NCI-H2227 (cell line): ENCODE results near the gene KLHL7.

Experiments
- DNase-seq: peaks from one replicate; lab custom pipeline; 2025; ENCODE audit not compliant: unreplicated experiment; lab: John Stamatoyannopoulos, UW

The KLHL7 gene

DNA sequence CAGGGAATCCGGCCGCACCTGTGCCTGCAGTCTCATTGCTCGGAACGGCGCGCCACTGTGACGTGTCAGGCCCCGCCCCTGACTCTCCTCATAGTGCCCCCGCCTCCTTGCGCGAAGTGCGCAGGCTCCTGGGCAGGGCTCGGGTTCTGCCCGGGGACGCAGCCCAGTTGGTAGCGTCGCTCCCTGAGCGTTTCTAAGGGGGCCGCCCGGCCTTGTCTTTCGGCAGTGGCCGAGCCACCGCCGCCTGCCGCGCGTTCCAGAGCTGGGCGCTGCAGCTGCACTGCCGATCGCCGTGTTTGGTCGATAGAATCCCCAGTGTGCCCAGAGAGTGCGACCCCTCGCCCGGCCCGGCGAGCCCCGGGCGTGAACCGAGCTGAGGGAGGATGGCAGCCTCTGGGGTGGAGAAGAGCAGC, at the start of gene KLHL7:
KLHL7 (plus strand) TSS at position 142 of the 413 bp plus-strand sequence; CDS start at position 384, 242 bp downstream.
- DNase-seq = peak; percentile 96

DNA sequence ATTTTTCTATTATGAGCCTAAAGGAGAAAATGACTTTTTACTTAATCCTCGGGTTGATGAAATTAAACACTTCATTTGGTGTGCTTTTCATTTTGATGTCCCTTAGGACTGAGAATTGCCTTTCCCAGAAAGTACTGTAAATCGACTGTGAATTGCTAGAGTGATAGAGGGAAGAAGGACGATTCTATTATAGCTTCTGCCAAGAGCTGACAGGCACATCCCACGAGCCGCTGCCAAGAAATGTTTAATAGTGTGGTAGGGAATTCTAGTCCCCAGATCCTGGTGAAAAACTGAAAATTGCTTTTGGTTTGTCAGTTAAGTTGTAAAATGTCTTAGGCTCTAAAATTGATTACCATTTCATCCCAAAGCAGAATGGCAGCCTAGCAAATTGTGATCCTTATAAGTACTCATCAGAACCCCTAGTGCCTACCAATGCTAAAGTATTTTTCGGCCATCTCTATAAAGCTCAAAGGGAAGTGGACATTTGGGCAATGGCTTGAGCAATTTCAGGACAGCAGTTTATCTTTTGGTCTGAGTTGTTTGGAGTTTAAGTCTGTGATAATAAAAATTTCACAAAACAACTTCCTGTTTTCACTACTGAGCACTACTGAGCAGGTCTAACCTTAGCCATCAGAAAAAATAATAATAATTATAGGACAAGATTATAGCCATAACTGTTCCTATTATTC, 47.0 kb upstream of the KLHL7 start:
- DNase-seq = no peak

GRCh38 chr7:23061327-23061726, 44.3 kb upstream of the KLHL7 start:
- DNase-seq = no peak

DNA sequence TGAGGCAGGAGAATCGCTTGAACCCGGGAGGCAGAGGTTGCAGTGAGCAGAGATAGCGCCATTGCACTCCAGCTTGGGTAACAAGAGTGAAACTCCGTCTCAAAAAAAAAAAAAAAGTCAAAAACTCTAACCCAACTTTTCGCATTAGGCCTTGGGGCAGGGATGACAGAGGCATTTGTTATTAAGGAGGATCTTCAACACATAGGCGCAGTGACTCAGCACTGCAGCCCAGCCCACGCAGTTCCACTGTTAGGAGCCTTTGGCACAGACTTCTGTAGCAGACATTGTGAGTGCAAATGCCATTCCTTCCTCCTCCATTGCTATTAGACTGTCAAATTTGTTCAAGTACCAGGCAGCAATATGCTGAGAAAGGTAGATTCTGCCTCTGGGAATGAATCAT, 43.1 kb upstream of the KLHL7 start:
- DNase-seq = no peak

DNA sequence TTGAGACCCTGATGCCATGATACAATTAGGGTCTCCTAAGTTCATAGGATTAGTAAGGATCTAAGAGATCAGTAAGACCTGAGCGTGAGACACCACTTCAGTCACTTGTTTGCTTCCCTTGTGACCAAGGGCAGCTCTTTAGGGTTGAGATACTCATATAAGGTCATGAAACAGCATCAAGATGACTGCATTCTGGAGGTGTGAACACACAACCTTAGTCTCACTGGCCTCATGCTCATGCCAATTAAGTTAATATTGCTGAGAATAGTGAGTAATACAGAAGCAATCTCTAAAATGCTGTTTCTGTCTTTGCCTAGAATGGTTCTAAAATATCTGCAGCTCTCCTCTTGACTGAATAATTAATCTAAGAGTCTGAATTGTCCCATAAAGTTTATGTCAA, 39.6 kb upstream of the KLHL7 start:
- no peak for DNase-seq

- no peak for DNase-seq
Observed at GRCh38 chr7:23067271-23067670, 38.3 kb upstream of the KLHL7 start.

DNA sequence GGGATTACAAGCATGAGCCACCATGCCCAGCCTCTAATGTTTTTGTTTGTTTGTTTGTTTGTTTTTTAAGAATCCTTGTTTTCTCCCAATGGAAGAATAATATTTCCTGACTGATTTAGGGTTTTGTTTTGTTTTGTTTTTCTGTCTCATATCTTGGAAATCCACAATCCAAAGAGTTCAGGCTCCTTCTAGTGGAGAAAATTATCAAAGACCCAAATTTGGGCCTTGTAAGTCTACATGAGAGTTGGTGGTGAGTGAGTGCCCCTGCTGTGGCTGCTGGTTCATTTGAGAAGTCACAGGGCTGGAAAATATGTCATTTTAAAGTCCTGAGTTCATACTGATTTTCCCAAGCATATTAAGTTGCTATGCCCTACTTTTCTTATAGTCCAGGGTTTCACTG, 33.5 kb upstream of the KLHL7 start:
- DNase-seq = no peak

DNA sequence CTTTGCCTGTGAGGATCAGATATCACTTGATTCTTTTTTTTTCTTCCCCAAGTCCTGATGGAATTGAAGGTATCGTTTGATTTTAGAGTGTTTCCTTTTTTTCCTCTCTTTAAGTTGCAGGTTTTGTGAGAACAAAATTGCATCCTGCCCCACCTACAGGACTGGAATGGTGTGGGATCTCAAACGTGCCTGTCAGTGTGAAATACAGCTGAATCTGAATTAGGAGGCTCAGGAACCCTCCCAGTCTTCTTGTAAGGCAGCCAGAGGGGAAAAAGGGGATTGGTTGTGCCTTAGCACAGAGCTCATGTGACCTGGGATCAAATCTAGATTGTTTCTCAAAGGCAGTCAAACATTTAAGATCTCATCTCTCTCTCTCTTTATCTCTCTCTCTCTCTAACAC, 32.7 kb upstream of the KLHL7 start:
- DNase-seq = no peak

GRCh38 chr7:23074443-23075261, 30.9 kb upstream of the KLHL7 start:
- DNase-seq = no peak

DNA sequence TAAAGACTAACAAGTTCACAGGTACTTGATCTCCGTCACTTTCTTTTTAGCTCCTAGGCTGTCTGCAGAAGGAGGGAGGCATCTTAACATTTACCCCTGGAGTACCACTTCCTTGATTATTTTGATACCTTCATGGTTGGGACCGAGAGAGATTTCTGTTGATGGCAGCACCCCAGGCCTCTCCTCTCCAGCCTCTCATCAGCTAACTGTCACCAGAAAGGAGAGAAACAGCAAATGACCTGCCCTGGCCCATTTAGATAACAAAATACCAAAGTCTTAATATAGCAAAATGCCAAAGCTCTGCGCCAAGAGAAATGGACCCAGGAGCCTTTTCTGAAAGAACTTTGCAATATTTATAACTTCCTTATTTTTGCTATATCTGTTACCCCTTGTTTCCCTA, 30.0 kb upstream of the KLHL7 start:
- DNase-seq = no peak

- DNase-seq = no peak
Observed at GRCh38 chr7:23076772-23077171, 28.8 kb upstream of the KLHL7 start.

- DNase-seq = no peak
Observed at GRCh38 chr7:23093111-23093510, 12.5 kb upstream of the KLHL7 start.

- DNase-seq = no peak
Observed at GRCh38 chr7:23093546-23093945, 12.0 kb upstream of the KLHL7 start.

GRCh38 chr7:23096518-23097290, 8.9 kb upstream of the KLHL7 start:
- DNase-seq = no peak

- DNase-seq = no peak
Observed at GRCh38 chr7:23098029-23098428, 7.6 kb upstream of the KLHL7 start.

DNA sequence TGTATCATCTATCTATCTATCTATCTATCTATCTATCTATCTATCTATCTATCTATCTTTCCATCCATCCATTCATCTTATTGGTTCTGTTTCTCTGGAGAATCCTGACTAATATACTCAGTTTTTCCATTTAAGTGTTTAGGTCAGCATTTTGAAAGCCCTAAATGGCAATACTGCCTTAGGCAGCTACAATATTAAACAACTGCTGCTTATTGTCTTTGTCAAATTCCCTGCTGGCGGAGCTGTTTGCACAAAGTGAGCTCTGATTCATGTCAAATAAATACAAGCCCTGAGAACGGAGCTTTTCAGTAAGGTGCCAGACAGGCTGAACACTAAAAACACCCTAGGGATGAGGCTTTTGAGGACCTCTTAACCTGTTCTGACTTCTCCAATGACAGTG, 7.1 kb upstream of the KLHL7 start:
- no peak for DNase-seq

DNA sequence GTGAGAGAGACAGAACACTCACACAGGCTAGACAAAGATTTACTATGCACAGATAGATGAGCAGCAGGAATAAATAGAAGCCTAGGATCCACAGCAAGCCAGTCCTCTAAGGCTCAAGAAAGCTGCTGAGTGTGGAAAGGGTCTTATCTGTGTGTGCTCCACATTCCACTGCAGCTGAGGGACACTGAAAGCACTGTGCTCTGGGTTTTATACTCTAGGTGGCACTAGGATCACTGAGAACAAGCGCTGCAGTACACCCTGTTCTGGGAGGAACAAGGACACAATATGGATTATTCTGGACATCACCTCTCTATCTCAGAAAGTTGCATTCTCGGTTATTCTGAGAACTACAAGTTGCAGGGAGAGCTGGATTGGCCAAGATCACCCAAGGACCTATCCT, 4.9 kb upstream of the KLHL7 start:
- no peak for DNase-seq

GRCh38 chr7:23105086-23105643, 420 bp upstream of the KLHL7 start:
- DNase-seq = no peak

- peak; percentile 59 for DNase-seq
Observed at GRCh38 chr7:23106057-23106822, 655 bp downstream of the KLHL7 start.

DNA sequence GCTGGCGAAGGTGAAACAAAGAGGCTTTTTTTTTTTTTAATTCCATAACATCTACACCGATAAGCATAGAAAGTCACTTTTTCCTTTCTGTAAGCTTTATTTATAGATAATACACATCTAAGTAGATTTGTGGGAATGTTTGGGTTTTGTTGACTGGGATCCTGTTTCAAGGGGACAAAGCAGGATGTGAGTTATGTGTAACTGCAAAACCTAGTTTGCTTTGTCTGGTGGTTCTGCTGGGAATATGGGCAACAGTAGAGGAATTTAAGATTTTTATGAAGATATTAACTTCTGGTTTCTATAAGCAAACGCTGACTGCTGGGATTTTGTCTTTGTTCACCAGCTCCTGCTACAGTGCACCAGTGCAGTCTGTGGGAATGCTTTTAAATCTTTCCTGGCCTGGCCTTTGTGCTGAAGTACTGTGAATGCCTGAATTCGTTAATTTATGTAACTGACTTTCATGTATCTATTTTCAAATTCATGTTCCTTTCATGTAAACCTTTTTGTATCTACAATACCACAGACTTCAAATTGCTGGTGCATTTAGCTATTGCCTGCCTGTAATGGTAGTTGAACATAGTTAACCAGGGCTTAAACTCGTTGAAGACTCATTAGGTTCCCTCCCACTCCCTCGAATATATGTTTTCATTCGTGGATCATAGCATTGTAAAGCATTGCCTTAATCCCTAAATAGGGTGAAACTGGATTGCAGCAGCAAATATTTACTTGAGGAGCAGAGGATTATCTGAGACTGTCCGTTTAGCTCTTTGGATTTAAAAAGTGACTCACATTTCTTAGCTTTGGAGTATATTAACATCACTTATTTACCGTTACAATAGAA, 1.5 kb downstream of the KLHL7 start:
- peak; percentile 36 for DNase-seq
